Occipital lobe (tissue), 2 donors: ENCODE data around the gene TYW1. TPM values are rescaled to one million over a fixed set of nuclear protein-coding genes. Genes with fewer than 3 reads are reported as not detected.
"Not testable (repeated sequence)": the region's sequence is repeated elsewhere in the genome, so short reads cannot be mapped to it uniquely, and the experiment has no call there.

Source experiments
- DNase-seq: peaks from one replicate; lab custom pipeline; 2025; lab: John Stamatoyannopoulos, UW
- total RNA-seq: library from RNA; depleted of rRNA; stranded (reverse); fragments of >200 nt; gene quantifications from one replicate; pipeline ENCODE4 v1.2.3, GENCODE V29; 2014

The TYW1 gene
- total RNA-seq, 1 donor from 2014 or later, result 13.9 TPM

DNA sequence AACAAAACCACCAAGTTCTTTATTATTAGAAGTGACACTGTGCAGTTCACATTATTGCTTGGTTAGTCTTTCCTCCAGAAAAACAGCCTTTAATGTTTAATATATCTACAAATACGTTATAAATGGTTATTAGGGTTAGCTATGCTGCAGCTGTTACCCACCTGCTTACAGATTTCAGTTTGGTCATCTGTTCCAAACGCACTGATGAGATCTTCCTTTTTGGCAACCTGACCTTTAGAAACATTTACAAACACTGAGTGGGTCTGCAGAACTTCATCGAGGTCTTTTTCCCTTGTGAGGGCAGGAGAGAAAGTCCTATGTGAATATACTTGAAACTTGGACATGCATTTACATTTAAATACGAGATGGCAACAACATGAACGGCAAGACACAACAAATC lies 2.6 kb upstream of the TYW1 start:
- DNase-seq, result not testable (repeated sequence)

- peak; percentile 18 for DNase-seq
Measured at GRCh38 chr7:66994691-66995049, 2.0 kb upstream of the TYW1 start.

GRCh38 chr7:66995050-66995776 lies 1.4 kb upstream of the TYW1 start, which contains the start of gene SBDS:
SBDS (minus strand) TSS chr7:66995586; CDS start chr7:66995417, 169 bp downstream.
- peak; percentile 92 for DNase-seq

DNA sequence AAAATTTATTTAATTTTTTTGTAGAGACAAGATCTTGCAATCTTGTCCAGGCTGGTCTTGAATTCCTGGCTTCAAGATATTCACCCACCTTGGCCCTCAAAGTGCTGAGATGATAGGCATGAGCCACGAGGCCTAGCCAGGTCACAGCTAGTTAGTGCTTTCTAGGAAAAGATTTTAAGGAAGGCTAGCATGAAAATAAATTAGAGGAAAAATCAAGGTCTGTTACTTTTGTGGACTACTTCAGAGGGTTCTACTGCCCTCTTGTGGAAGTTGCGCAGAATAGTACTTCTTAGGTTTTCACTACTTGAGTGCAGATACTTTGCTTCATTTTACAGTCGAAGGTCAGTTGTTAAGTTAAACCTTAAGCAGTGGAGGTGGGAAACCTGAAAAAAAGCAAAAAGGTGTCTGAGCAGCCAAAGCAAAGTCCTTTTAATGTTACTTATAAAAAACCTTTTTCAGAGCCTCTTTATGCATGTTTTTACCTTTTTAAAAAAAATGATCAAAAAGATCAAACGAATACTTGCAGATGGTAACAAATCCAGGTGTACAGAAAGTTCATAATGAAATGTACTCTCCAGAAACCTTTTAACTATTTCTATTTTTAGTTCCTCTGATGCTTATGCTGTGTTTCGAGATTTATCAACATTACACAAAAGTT lies 4.1 kb downstream of the TYW1 start:
- DNase-seq, result not testable (repeated sequence)

- DNase-seq, result not testable (repeated sequence)
Measured at GRCh38 chr7:67004145-67004544, 7.5 kb downstream of the TYW1 start.

GRCh38 chr7:67006965-67007364 lies 10.3 kb downstream of the TYW1 start:
- DNase-seq, result no peak

- DNase-seq, result no peak
Measured at GRCh38 chr7:67008260-67008659, 11.6 kb downstream of the TYW1 start.

DNA sequence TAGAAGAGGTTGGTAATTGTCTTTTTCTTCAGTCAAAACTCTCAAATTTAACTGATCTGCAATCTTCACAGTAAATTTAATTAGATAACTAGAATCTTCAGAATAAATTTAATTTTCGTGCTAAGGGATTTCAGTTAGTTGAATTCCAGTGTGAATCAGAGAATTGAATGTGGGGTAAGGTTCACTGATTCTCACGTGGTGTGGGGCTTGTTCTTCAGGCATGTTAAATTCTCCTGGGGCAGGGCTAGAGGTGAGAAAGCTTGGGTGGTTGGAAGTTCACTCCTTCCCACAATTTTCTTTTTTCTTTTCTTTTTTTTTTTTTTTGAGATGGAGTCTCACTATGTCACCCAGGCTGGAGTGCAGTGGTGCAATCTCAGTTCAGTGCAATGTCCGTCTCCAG lies 13.0 kb downstream of the TYW1 start:
- not testable (repeated sequence) for DNase-seq

GRCh38 chr7:67014076-67014622 lies 17.5 kb downstream of the TYW1 start:
- DNase-seq, result not testable (repeated sequence)

DNA sequence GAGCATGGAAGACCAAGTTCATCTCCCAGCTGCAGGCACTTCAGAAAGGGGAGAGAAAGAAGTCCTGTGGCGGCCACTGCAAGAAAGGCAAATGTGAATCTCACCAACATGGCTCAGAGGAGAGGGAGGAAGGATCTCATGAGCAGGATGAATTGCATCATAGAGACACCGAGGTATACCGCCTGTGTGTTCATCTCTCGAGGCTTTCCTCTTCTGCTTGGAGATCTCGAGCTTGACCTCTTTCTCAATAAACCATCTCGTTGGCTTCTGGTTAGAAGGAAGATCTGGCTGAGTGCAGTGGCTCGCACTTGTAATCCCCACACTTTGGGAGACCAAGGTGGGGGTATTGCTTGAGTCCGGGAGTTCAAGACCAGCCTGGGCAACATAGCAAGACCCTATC lies 21.3 kb downstream of the TYW1 start:
- not testable (repeated sequence) for DNase-seq

GRCh38 chr7:67018940-67019339 lies 22.3 kb downstream of the TYW1 start:
- no peak for DNase-seq

DNA sequence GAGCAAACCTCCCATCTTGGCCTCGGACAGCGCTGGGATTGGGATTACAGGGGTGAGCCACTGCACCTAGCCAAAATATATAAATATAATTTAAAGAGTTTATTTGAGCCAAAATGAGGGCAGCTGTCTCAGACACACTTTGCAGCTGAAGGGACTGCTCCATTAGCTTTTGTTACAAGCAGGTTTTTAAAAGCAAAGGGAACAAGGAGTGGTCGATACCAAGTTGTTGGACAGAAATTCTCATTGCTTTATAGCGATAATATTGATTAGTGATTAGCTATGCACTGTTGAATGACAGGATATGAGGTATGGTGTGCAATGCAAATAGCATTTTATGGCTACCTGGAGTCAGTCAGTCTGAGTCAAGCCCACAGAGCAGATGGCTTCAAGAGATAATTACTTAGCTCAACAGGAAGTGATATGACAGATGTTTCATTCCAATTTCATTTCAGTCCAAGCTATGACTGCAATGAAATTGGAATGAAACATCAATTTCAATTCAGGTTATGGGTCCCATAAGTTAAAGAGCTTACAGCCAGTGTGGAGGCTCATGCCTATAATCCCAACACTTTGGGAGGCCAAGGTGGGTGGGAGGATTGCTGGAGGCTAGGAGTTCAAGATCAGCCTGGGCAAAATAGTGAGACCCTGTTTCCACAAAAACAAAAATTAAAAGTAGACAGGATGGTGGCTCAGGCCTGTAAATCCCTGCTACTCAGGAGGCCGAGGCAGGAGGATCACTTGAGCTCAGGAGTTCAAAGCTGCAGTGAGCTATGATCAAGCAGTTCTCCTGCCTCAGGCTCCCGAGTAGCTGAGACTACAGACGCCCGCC lies 23.1 kb downstream of the TYW1 start:
- no peak for DNase-seq

DNA sequence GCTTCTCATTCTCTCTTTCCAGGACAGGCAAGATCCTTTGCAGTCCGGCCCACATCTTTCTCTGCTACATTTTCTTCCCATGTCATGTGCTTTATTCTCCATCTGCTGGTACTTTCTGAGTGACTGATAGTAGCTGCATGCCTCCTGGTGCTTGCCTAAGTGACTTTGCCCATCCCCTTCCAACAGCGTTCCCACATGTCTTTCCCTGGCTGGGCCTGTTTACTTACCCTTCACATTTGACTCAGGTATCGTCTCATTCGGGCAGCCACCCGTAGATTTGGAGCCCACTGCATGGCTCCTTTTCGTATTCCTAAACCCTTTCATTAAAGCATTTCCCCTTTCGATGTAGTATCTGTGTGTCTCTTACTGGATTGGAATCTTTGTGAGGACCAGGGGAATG lies 24.6 kb downstream of the TYW1 start:
- no peak for DNase-seq

- DNase-seq, result no peak
Measured at GRCh38 chr7:67022511-67022910, 25.9 kb downstream of the TYW1 start.

- DNase-seq, result not testable (repeated sequence)
Measured at GRCh38 chr7:67025459-67025858, 28.8 kb downstream of the TYW1 start.

DNA sequence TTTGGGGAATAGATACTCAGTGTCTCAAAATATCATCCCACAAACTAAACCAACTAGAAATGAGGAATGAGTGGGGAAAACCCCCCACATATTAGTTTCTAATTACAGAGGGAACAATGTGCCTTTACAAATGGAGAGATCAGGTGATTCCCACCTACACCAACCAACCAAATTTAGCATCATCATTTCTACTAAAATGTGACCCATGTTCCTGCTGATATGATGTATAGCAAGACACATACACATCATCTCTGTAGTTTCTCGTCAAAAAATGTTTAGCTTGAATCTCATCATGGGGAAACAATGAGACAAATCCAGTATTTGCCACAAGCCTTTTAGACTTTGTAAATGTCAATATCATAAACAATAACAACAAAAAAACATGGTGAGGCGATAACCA lies 35.1 kb downstream of the TYW1 start:
- not testable (repeated sequence) for DNase-seq

DNA sequence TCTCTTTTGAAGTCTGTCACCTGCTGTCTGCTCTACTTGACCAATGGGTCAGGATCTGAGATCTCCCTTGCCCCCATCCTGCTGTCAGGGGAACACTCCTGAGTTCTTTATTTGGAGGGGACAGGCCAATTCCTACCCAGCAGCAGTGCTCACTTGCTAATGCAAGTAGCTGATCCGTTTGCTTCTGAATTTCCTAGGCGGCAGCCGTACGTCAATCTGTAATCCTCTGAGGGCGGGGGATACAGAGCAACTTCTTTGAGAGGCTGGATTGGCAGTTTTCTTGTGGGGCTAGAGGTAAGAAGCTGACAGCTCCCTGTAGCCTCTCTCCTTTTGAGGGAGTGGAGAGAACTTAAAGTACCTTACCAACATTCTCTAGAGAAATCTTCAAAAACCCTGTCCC lies 36.6 kb downstream of the TYW1 start:
- DNase-seq, result no peak

DNA sequence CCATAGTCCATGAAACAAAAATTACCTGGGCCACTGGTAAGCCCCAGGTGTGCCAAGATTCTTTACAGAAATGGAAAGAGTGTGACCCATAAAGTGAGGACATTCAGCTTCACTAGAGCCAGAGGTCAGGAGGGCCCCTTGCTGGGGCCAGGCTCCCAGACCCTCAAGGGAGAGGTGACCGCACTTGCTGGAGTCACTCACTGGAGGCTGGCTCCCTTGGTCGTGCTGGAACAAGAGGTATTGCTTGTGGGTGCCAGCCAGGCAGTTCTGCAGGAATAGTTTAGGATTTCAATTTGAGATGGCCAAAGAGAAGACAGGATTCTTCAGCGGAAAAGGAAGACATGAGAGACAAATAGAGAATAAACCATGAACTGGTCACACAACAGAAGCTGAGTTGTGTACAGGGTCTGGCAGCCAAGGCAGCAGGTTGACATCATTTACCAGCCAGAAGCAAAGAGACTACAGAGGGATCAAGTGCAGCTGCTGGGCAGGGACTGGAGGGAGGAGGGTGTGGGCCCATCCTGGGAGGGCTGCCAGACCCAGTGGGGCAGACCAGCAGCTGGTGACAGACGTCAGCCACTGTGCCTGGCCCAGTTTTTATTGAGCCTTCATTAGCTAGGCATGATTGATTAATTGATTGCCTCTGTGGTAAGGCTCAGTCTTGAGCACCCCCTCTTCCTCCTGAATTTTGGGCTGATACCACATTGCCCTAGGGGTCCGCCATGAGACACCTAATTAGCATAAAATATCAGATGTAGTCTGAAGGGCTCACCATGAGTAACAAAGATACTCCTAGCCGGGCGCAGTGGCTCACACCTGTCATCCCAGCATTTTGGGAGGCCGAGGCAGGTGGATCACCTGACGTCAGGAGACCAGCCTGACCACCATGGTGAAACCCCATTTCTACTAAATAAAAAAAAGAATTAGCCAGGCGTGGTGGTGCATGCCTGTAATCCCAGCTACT lies 40.1 kb downstream of the TYW1 start:
- DNase-seq, result peak; percentile 59

GRCh38 chr7:67040832-67041231 lies 44.2 kb downstream of the TYW1 start:
- not testable (repeated sequence) for DNase-seq

GRCh38 chr7:67042781-67043558 lies 46.3 kb downstream of the TYW1 start:
- peak; percentile 49 for DNase-seq
